Measurements from ENCODE around the gene DPP6.

Gene DPP6

DNA sequence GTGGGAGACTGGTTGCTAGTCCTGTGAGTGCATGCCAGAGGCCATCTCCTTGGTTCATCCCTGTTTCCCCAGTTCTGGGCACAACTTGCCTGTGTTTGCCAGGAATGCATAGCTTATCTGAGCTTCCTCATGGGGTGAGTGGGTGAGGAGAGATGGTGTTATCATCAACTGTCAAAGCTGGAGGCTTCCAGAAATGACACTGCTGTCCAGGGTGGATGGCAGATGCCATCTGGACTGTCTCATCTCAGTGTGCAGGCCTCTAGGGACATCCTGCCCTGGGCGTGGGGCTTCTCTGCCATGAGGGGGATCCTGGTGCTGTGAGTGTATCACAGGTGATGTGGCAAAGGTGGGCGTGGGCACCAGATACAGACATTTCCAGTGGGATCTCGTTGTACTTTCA is 328.6 kb downstream of the DPP6 start:
- no peak for DNase-seq (ENCODE audit: extremely low read depth, low read depth)
- TF ChIP-seq, protein P1, sequence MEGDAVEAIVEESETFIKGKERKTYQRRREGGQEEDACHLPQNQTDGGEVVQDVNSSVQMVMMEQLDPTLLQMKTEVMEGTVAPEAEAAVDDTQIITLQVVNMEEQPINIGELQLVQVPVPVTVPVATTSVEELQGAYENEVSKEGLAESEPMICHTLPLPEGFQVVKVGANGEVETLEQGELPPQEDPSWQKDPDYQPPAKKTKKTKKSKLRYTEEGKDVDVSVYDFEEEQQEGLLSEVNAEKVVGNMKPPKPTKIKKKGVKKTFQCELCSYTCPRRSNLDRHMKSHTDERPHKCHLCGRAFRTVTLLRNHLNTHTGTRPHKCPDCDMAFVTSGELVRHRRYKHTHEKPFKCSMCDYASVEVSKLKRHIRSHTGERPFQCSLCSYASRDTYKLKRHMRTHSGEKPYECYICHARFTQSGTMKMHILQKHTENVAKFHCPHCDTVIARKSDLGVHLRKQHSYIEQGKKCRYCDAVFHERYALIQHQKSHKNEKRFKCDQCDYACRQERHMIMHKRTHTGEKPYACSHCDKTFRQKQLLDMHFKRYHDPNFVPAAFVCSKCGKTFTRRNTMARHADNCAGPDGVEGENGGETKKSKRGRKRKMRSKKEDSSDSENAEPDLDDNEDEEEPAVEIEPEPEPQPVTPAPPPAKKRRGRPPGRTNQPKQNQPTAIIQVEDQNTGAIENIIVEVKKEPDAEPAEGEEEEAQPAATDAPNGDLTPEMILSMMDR (IDR thresholded peaks at IDR 0.05; ENCODE audit: low read depth, low read length) = no peak

GRCh38 chr7:154383045-154383444 is 330.8 kb downstream of the DPP6 start:
- TF ChIP-seq, protein P1 (IDR thresholded peaks at IDR 0.05; ENCODE audit: low read depth, low read length) = no peak
- no peak for DNase-seq (ENCODE audit: extremely low read depth, low read depth)

- DNase-seq (ENCODE audit: extremely low read depth, low read depth) = no peak
- TF ChIP-seq, protein P1 (IDR thresholded peaks at IDR 0.05; ENCODE audit: low read depth, low read length) = no peak
These were observed 333.0 kb downstream of the DPP6 start for GRCh38 chr7:154385214-154385613.

GRCh38 chr7:154387252-154387651 is 335.1 kb downstream of the DPP6 start:
- DNase-seq (ENCODE audit: extremely low read depth, low read depth) = no peak
- TF ChIP-seq, protein P1 (IDR thresholded peaks at IDR 0.05; ENCODE audit: low read depth, low read length) = no peak

DNA sequence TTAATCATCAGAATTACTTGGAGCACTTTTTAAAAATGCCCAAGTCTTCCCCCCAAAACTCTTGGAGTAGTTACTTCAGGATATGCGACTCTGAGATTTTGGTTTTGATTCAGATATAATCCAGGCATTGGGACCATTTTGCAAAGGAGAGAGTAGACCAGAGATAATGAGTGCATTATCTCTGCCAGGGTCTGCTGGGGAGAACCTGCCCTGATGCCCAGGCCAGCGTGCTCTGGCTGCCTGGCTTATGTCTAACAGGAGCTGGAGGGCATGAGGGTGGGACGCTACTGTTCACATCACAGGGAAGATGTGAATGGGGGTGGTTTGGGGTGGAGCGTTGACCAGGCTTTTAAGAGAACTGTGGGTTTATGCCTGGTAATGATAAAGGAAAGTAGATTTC is 336.2 kb downstream of the DPP6 start:
- TF ChIP-seq, protein P1 (IDR thresholded peaks at IDR 0.05; ENCODE audit: low read depth, low read length) = no peak
- DNase-seq (ENCODE audit: extremely low read depth, low read depth) = no peak

DNA sequence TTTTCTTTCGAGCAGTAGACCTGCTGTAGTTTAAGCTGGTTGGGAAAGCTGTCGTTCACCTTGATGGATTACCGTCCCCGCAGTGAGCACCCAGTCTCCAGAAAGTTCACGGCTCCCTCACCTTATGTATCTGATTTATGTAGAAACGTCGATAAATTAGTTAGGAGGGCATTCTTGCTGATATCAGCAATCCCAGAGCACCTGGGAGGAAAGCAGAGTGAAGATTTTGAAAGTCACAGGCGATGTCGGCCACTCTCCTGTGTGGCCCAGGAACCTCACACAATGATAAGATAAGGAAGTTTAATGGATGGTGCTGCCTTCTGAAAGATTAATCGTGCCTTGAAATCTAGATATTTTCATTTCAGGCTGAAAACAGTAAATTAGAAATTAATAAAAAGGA is 336.8 kb downstream of the DPP6 start:
- TF ChIP-seq, protein P1 (IDR thresholded peaks at IDR 0.05; ENCODE audit: low read depth, low read length) = no peak
- no peak for DNase-seq (ENCODE audit: extremely low read depth, low read depth)

GRCh38 chr7:154390961-154391360 is 338.8 kb downstream of the DPP6 start:
- TF ChIP-seq, protein P1 (IDR thresholded peaks at IDR 0.05; ENCODE audit: low read depth, low read length) = no peak
- DNase-seq (ENCODE audit: extremely low read depth, low read depth) = no peak
